ENCODE data around the gene RBAK. TPM values are rescaled to one million over a fixed set of nuclear protein-coding genes. Genes with fewer than 3 reads are reported as not detected.
"Not testable (repeated sequence)": the region's sequence is repeated elsewhere in the genome, so short reads cannot be mapped to it uniquely, and the experiment has no call there.

RBAK gene
- total RNA-seq (2014; rRNA removed; shearing (Covaris generic)), result 8.6 and 11.7 TPM in 2 replicates

- DNase-seq (ENCODE audit: low spot score), result peak; percentile 100
Measured at GRCh38 chr7:5045558-5046396, at the start of gene RBAK. TSS of gene RBAK (plus strand) at chr7:5045860. CDS start at chr7:5048077, 2,217 bp downstream.

GRCh38 chr7:4996696-4997222 lies 48.9 kb upstream of the RBAK start:
- DNase-seq (ENCODE audit: low spot score), result no peak

DNA sequence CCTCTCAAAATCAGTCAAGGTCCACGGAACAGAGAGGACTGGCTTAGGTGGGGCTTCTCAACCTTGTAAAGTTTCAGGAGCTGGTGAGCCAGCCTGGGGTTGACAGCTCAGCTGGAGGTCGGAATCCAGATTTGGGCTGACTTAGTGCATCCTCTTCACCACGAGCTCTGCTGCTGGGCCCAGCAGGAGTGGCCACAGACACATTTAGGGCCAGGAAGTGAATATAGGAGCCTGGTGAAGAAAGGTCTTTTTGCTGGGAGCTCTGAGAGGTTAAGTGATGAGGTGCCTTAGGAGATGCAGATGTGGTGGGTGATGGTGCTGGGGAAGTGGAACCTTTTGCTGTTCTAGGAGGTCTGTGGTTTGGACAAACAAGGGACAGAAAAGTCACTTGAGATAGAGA lies 47.4 kb upstream of the RBAK start:
- no peak for DNase-seq (ENCODE audit: low spot score)

DNA sequence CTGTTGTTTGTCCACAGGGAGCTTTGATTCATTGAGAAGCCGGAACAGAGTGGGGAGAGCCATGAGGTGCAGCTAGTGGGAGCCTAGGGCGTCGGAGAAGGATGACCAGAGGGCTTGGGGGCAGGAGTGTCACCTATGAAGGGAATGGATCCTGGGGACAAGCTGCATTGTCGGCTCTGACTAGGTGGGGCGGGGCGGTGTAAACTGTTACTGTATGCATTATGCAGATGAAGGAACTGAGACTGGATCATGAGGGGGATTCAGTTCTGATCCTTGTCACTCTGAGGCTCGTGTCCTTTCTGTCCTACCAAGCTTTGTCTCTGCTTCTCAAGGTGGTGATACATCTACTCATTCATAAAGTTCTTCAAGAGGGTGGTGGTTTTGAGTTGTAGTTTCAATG lies 46.8 kb upstream of the RBAK start:
- DNase-seq (ENCODE audit: low spot score), result no peak

- no peak for DNase-seq (ENCODE audit: low spot score)
Measured at GRCh38 chr7:4999369-4999950, 46.2 kb upstream of the RBAK start.

DNA sequence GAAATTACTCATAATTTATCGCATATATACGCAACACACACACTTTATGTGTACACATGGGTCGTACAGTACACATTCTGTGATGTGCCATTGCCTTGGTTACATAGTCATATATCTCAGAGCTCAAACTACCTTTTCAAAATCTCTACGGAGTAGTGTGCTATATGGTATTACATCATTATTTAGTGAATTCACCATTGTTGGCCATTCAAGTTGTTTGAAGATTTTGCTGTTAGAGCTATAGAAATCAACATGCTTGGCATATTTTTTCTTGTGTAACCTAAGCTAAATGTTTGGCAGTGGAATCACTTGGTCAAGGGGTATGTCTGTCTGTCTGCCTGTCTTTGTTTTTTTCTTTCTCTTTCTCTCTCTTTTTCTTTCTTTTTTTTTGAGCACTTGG lies 44.7 kb upstream of the RBAK start:
- DNase-seq (ENCODE audit: low spot score), result no peak

DNA sequence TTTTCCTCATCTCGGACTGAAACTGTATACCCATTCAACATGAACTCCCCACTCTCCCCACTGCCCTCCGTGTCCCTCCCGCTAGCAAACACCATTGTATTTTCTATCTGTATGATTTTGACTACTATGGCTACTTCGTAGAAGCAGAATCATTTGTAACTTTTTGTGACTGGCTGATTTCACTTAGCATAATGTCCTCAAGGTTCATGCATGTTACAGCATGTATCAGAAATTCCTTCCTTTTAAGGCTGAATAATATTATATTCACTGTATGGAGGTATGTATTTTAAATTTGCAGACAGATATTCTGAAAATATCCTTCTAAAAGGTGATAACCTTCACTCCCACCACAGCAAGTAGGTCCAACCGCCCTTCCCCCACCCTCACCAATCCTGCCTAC lies 43.7 kb upstream of the RBAK start:
- no peak for DNase-seq (ENCODE audit: low spot score)

GRCh38 chr7:5005066-5005465 lies 40.6 kb upstream of the RBAK start:
- DNase-seq (ENCODE audit: low spot score), result peak; percentile 3

DNA sequence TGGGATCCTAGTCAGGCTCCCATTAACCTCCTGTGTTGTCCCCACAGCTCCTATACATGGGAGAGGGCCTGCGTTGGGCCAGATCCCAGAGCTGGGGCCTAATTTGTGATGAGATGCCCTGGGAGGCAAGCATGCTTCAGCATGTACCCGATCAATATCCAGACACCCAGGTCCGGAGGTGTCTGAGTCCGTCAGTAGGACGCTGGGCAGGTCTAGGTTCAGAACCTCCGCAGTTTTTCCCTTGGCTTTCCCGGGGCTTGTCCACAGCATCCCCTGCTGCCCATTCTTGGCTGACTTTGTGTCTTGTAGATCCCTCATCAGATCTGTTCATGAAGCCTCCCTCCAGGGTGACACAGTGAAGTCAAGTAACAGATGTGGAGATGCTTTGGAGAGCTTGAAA lies 32.7 kb upstream of the RBAK start:
- no peak for DNase-seq (ENCODE audit: low spot score)

- DNase-seq (ENCODE audit: low spot score), result not testable (repeated sequence)
Measured at GRCh38 chr7:5015936-5016335, 29.7 kb upstream of the RBAK start.

DNA sequence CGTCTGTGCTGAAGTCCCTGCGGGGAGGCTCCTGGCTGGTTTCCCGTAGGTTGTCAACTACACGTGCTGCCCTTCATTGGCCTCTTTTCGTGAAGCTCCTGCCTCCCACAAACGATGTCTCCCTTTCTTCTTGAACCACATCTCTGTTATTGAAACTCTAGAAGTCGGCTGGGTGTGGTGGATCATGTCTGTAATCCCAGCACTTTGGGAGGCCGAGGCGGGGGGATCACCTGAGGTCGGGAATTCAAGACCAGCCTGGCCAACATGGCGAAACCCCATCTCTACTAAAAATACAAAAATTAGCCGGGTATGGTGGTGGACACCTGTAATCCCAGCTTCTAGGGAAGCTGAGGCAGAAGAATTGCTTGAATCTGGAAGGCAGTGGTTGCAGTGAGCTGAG lies 28.0 kb upstream of the RBAK start:
- not testable (repeated sequence) for DNase-seq (ENCODE audit: low spot score)

DNA sequence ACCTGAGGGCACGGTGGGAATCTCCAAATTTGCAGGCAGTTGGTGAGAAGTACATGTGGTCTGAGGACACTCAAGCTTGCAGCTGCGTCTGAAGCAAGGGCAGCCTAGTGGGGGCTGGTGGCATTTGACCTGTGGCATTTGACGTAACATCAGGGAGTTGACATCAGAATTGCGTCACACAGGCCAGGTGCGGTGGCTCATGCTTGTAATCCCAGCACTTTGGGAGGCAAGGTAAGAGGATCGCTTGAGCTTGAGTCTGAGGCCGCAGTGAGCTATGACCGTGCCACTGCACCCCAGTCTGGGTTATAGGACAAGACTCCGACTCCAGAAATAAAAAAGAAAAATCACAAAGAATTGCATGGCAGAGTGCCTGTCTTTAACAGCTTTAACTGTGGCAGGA lies 25.6 kb upstream of the RBAK start:
- DNase-seq (ENCODE audit: low spot score), result no peak

- DNase-seq (ENCODE audit: low spot score), result not testable (repeated sequence)
Measured at GRCh38 chr7:5020976-5021550, 24.6 kb upstream of the RBAK start.

- not testable (repeated sequence) for DNase-seq (ENCODE audit: low spot score)
Measured at GRCh38 chr7:5023626-5024025, 22.0 kb upstream of the RBAK start.

- not testable (repeated sequence) for DNase-seq (ENCODE audit: low spot score)
Measured at GRCh38 chr7:5027796-5028410, 17.8 kb upstream of the RBAK start.

DNA sequence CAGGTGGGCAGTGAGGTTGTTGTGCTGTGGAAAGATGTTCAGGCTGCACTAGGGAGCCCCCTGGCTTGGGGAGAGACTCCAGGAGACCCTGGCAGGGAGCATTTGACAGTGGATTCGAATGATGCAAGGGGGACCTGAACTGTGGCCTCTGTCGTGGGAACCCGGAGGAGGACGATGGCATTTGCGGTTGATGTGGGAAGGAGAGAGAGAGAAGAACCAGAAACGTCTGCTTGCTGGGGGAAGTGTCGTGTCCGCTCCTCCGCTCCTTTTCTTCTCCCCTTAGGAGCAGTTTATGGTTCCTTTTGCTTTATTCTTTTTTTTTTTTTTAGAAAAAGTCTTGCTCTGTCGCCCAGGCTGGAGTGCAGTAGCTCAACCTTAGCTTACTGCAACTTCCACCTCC lies 12.5 kb upstream of the RBAK start:
- DNase-seq (ENCODE audit: low spot score), result not testable (repeated sequence)

- DNase-seq (ENCODE audit: low spot score), result no peak
Measured at GRCh38 chr7:5035276-5035675, 10.4 kb upstream of the RBAK start.

DNA sequence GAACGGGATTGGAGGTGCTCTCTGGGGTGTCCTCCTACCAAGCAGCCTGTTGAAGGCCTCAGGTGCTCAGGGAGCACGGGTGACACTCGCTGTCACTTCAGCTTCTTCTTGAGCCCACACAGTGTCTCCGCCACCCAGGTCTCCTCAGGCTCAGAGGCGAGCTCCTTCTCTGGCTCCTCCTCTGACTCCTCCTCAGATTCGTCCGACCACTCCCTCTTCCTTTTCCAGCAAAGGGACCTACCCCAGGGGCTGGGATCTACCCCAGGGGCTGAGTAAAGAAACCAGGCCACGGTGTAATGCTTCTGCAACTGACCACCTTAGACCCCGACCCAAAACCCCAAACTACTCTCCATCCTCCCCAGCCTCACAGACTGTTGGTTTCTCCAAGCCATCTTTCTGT lies 9.2 kb upstream of the RBAK start:
- DNase-seq (ENCODE audit: low spot score), result no peak

DNA sequence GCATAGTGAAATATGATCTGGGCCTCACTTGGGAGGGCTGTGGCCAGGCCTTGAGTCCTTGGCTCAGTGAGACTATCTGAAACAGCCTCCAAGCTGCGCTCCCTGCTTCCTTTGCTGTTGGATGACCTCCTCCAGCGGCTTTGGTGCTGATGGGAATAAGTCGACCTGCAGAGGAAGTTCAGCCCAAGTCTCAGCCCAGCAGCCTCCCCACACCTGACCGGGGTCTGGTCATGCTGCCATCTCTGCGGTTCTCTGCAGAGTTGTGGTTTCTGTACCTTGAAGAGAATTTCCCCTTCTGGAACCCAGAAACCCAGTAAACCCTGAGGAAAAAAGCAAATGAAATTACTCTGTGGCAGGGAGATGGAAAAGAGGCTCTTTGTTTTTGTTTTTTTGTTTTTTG lies 4.6 kb upstream of the RBAK start:
- no peak for DNase-seq (ENCODE audit: low spot score)

GRCh38 chr7:5043661-5044060 lies 2.0 kb upstream of the RBAK start:
- no peak for DNase-seq (ENCODE audit: low spot score)

DNA sequence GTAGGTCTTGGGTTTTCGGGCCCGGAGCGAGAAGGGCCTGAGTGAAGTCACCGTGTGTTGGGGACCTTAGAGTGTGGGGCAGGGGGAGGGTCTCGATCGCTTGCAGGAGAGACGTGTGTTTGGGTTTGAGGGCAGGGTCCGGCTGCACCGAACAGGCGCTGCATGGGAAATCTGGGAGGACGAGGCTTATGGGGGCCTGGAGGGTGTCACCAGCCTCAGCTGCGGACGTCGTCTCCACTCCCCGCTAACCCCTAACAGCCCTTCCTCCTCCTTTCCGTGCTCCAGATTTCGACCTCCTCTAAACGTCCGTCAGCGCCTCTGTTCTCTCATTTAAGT lies 705 bp downstream of the RBAK start:
- DNase-seq (ENCODE audit: low spot score), result not testable (repeated sequence)

DNA sequence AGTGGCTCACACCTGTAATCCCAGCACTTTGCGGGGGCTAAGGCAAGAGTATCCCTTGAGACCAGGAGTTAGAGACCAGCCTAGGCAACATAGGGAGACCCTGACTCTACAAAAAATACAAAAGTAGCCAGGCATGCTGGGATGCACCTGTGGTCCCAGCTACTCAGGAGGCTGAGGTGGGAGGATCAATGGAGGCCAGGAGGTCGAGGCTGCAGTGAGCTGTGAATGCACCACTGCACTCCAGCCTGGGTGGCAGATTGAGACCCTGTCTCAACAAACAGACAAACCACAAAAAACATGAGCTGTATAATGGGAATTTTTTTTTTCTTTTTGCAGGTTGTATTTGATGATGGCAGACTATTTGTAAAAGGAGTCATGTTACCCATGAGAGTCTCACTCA lies 1.5 kb downstream of the RBAK start:
- DNase-seq (ENCODE audit: low spot score), result not testable (repeated sequence)
